Measurements from ENCODE around the gene DAO.

GRCh38 chr12:108896336-108896735, 16.4 kb downstream of the DAO start:
- TF ChIP-seq CTCF (conservative IDR thresholded peaks at IDR 0.05): no peak
- no peak for TF ChIP-seq ZFX (IDR thresholded peaks at IDR 0.05)
